ENCODE results near the gene MORN4. TPM values are rescaled to one million over a fixed set of nuclear protein-coding genes. Genes with fewer than 3 reads are reported as not detected.

The MORN4 gene
- total RNA-seq, 2 experiments from 2014 or later = 2.4 to 5.4 TPM

DNA sequence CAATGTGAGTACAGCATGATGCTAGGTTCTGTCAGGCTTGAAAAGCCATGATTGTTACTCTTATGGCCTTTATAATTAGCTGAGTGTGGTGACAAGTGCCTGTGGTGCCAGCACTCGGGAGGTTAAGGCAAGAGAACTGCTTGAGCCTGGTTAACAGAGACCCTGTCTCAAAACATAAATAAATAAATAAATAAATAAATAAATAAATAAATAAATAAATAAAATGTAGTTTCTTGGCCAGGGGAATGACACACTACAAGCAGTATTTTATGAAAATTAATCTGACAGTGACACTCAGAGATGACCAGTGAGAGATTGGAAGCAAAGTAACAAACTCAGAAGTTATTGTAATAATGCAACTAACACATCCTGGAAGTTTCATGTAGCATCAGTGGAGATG is 2.3 kb upstream of the MORN4 start:
- no peak overlapping the region for H3K27ac ChIP-seq (ENCODE audit: low read depth, low read length, poor library complexity, severe bottlenecking)
- BruUV-seq (replicated peaks) = no TSS peak

DNA sequence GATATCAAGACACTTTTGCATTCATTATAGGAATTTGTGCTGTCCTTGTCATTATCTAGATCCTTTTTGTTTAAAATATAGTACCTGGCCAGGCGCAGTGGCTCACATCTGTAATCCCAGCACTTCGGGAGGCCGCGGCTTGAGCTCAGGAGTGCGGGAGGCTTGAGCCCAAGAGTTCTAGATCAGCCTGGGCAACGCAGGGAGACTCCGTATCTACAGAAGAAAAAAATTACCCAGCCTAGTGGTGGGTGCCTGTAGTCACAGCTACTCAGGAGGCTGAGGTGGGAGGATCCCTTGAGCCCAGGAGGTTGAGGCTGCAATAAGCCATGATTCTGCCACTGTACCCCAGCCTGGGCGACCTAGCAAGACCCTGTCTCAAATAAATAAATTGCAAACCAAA is 621 bp upstream of the MORN4 start:
- peak overlapping the region; percentile 68 for H3K4me2 ChIP-seq (ENCODE audit: low read length)
- intact Hi-C loops (cut with micrococcal nuclease; ENCODE audit: unreplicated experiment) = no loop called here
- no peak overlapping the region for H3K27ac ChIP-seq (ENCODE audit: low read depth, low read length, poor library complexity, severe bottlenecking)
- H3K36me3 ChIP-seq (ENCODE audit: insufficient read depth, low read length) = no peaks in the 10 kb centered on the region
- POLR2A ChIA-PET = interaction anchor here (0.5 kb wide), 1 partner anchor 16 kb away, joined by 3 read pairs; no protein-coding TSS in a partner anchor
- H4K20me1 ChIP-seq (ENCODE audit: insufficient read depth, low read length) = no peaks in the 10 kb centered on the region
- peak overlapping the region; percentile 83 for H2AFZ ChIP-seq (ENCODE audit: low read length)
- peak overlapping the region; percentile 73 for H3K4me3 ChIP-seq (ENCODE audit: low read depth, low read length, poor library complexity, severe bottlenecking)
- DNase-seq (ENCODE audit: low spot score) = peak; percentile 52
- no peaks in the 10 kb centered on the region for H3K9me3 ChIP-seq (ENCODE audit: low read length)
- TF ChIP-seq, protein P1, sequence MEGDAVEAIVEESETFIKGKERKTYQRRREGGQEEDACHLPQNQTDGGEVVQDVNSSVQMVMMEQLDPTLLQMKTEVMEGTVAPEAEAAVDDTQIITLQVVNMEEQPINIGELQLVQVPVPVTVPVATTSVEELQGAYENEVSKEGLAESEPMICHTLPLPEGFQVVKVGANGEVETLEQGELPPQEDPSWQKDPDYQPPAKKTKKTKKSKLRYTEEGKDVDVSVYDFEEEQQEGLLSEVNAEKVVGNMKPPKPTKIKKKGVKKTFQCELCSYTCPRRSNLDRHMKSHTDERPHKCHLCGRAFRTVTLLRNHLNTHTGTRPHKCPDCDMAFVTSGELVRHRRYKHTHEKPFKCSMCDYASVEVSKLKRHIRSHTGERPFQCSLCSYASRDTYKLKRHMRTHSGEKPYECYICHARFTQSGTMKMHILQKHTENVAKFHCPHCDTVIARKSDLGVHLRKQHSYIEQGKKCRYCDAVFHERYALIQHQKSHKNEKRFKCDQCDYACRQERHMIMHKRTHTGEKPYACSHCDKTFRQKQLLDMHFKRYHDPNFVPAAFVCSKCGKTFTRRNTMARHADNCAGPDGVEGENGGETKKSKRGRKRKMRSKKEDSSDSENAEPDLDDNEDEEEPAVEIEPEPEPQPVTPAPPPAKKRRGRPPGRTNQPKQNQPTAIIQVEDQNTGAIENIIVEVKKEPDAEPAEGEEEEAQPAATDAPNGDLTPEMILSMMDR (conservative IDR thresholded peaks at IDR 0.05; ENCODE audit: low read length) = peak; percentile 57
- TF ChIP-seq EZH2phosphoT487 (IDR thresholded peaks at IDR 0.05; ENCODE audit: borderline replicate concordance, low read depth, low read length) = no peak
- no peaks in the 10 kb centered on the region for H3K79me2 ChIP-seq (ENCODE audit: insufficient read depth, low read depth, low read length)
- no peaks in the 10 kb centered on the region for H3K4me1 ChIP-seq (ENCODE audit: insufficient read depth, low read length, poor library complexity, severe bottlenecking)
- CTCF ChIA-PET (ENCODE audit: unreplicated experiment) = no interaction called here
- no TSS peak for BruUV-seq (replicated peaks)
- H3K9me2 ChIP-seq (ENCODE audit: insufficient read depth, low read length) = no peaks in the 10 kb centered on the region

More for the DNA sequence above, 2.3 kb upstream of the MORN4 start:
- DNase-seq (ENCODE audit: low spot score) = no peak
- ChIA-PET POLR2A (no interaction called here), CTCF (ENCODE audit: unreplicated experiment) (no interaction called here)
- no peaks in the 10 kb centered on the region for H3K9me2 ChIP-seq (ENCODE audit: insufficient read depth, low read length)
- TF ChIP-seq, protein P1 (conservative IDR thresholded peaks at IDR 0.05; ENCODE audit: low read length) = no peak
- TF ChIP-seq EZH2phosphoT487 (IDR thresholded peaks at IDR 0.05; ENCODE audit: borderline replicate concordance, low read depth, low read length) = no peak
- H3K4me3 ChIP-seq (ENCODE audit: low read depth, low read length, poor library complexity, severe bottlenecking) = no peak overlapping the region
- no peak overlapping the region for H2AFZ ChIP-seq (ENCODE audit: low read length)
- H3K36me3 ChIP-seq (ENCODE audit: insufficient read depth, low read length) = no peaks in the 10 kb centered on the region
- H3K4me2 ChIP-seq (ENCODE audit: low read length) = no peak overlapping the region
- no peaks in the 10 kb centered on the region for H4K20me1 ChIP-seq (ENCODE audit: insufficient read depth, low read length)
- no peaks in the 10 kb centered on the region for H3K9me3 ChIP-seq (ENCODE audit: low read length)
- intact Hi-C loops (cut with micrococcal nuclease; ENCODE audit: unreplicated experiment) = no loop called here
- peaks cover 5% of the 10 kb centered on the region for H3K4me1 ChIP-seq (ENCODE audit: insufficient read depth, low read length, poor library complexity, severe bottlenecking)
- no peaks in the 10 kb centered on the region for H3K79me2 ChIP-seq (ENCODE audit: insufficient read depth, low read depth, low read length)

DNA sequence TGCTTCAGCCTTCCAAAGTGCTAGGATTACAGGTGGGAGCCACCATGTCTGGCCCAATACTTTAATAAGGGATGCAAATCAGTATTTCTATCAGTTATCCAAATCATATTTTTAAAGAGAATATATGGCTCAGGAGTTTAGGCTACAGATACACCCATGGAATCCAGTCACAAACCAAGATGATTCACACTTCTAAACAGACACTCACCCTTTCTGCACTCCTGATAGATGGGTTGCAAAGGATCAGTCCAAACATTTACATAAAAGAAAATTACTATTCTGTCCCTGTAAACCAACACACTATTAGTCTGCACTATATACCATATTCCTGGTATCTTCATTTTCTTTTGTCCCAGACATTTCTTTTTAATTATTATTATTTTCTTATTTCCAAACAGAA is 2.2 kb downstream of the MORN4 start:
- intact Hi-C loops (cut with micrococcal nuclease; ENCODE audit: unreplicated experiment) = no loop called here
- no TSS peak for BruUV-seq (replicated peaks)
- no peaks in the 10 kb centered on the region for H3K9me2 ChIP-seq (ENCODE audit: insufficient read depth, low read length)
- no peak for DNase-seq (ENCODE audit: low spot score)
- TF ChIP-seq, protein P1 (conservative IDR thresholded peaks at IDR 0.05; ENCODE audit: low read length) = no peak
- TF ChIP-seq EZH2phosphoT487 (IDR thresholded peaks at IDR 0.05; ENCODE audit: borderline replicate concordance, low read depth, low read length) = no peak
- H3K36me3 ChIP-seq (ENCODE audit: insufficient read depth, low read length) = no peaks in the 10 kb centered on the region
- H4K20me1 ChIP-seq (ENCODE audit: insufficient read depth, low read length) = no peaks in the 10 kb centered on the region
- no peak overlapping the region for H3K27ac ChIP-seq (ENCODE audit: low read depth, low read length, poor library complexity, severe bottlenecking)
- H3K4me1 ChIP-seq (ENCODE audit: insufficient read depth, low read length, poor library complexity, severe bottlenecking) = no peaks in the 10 kb centered on the region
- no peaks in the 10 kb centered on the region for H3K79me2 ChIP-seq (ENCODE audit: insufficient read depth, low read depth, low read length)
- H3K9me3 ChIP-seq (ENCODE audit: low read length) = no peaks in the 10 kb centered on the region
- ChIA-PET POLR2A (interaction anchor here (0.9 kb wide), 1 partner anchor 105 kb away, joined by 3 read pairs; no protein-coding TSS in a partner anchor), CTCF (ENCODE audit: unreplicated experiment) (interaction anchor here (0.7 kb wide), 1 partner anchor 59 kb away, joined by 3 read pairs; no protein-coding TSS in a partner anchor)
- H2AFZ ChIP-seq (ENCODE audit: low read length) = no peak overlapping the region
- no peak overlapping the region for H3K4me3 ChIP-seq (ENCODE audit: low read depth, low read length, poor library complexity, severe bottlenecking)
- no peak overlapping the region for H3K4me2 ChIP-seq (ENCODE audit: low read length)
